Kidney (tissue), 14 donors: ENCODE measurements around the gene GRK4. TPM values are rescaled to one million over a fixed set of nuclear protein-coding genes. Genes with fewer than 3 reads are reported as not detected.

Experiments
- DNase-seq, 5 donors: peaks; one replicate each; pipeline ENCODE4 v3.0.0-alpha.2; 2013 to 2020
- FAIRE-seq: peaks from 2 replicates; lab custom pipeline; 2012; peaks lifted over from hg19 to GRCh38; lab: Jason Lieb, UNC
- H3K27ac ChIP-seq, 2 donors: one replicate each; pipeline ENCODE4 v1.7.0; 2013; ENCODE audit warnings: low read depth in 2 of 2, low read length in 2 of 2, inconsistent platforms in 1 of 2
- H3K27me3 ChIP-seq: one replicate; pipeline ENCODE4 v1.7.1; 2013; ENCODE audit warnings: low read length, inconsistent platforms; ENCODE audit not compliant: control insufficient read depth, insufficient read depth
- H3K36me3 ChIP-seq, 3 donors: one replicate each; pipeline versions ENCODE4 v1.7.0 to v1.7.1; 2013; ENCODE audit warnings: low read length in 3 of 3, control low read depth in 1 of 3, inconsistent platforms in 1 of 3; ENCODE audit not compliant: insufficient read depth in 3 of 3, control insufficient read depth in 2 of 3
- H3K4me1 ChIP-seq, 3 donors: one replicate each; pipeline versions ENCODE4 v1.7.0 to v1.7.1; 2013; ENCODE audit warnings: low read length in 3 of 3, inconsistent platforms in 1 of 3, low read depth in 1 of 3; ENCODE audit not compliant: control insufficient read depth in 2 of 3, insufficient read depth in 2 of 3
- H3K4me3 ChIP-seq, 3 donors: one replicate each; pipeline versions ENCODE4 v1.7.0 to v1.8.1; 2013; ENCODE audit warnings: low read length in 3 of 3, control low read depth in 1 of 3, inconsistent platforms in 1 of 3
- H3K9ac ChIP-seq, 3 donors: one replicate each; pipeline versions ENCODE4 v1.7.0 to v1.7.1; 2013; ENCODE audit warnings: low read length in 3 of 3, control low read depth in 1 of 3, inconsistent platforms in 1 of 3
- H3K9me3 ChIP-seq, 3 donors: one replicate each; pipeline versions ENCODE4 v1.7.0 to v1.7.1; 2013; ENCODE audit warnings: low read length in 3 of 3, control low read depth in 1 of 3, inconsistent platforms in 1 of 3; ENCODE audit not compliant: control insufficient read depth in 2 of 3, insufficient read depth in 1 of 3
- intact Hi-C: fragments of 100-400 bp; cut with DNase I; formaldehyde crosslinking; loops from one replicate; pipeline ENCODE4 v1.11.1; 2022
- polyA plus RNA-seq: library from polyadenylated mRNA; stranded (reverse); fragments of 350-450 nt; fragmentation: Illumina TruSeq; extraction: RNeasy Lipid Tissue Mini Kit (QIAGEN cat#74804); gene quantifications from one replicate; pipeline ENCODE4 v1.2.3, GENCODE V29; 2014; ENCODE audit warnings: low read depth, low replicate concordance; ENCODE audit not compliant: insufficient read depth
- total RNA-seq: library from RNA; stranded (reverse); fragmentation: NEBNext Ultra II Directional; extraction: Animal tissue kit (Norgen Biotek cat#: 25700); gene quantifications from one replicate; pipeline ENCODE4 v1.2.1, GENCODE V29; 2021
- TF ChIP-seq, protein P1 (sequence below): IDR thresholded peaks from 3 replicates; pipeline ENCODE4 v1.5.1; 2012; ENCODE audit warnings: mild to moderate bottlenecking, moderate library complexity, borderline replicate concordance; ENCODE audit not compliant: insufficient read depth; ENCODE audit errors: extremely low read depth
- donor health status: control.
- donor health status: control.
- donor health status: control.
- donor health status: control.
- donor health status: control.
- donor health status: DM: yes; HTN: yes; CAD: no.
- donor health status: Normal renal cell carcinoma (clear cell type).

GRK4 gene
- total and polyA plus RNA-seq, 2 donors from 2014 or later: 4.3 TPM

GRCh38 chr4:3035249-3035648, 71.9 kb downstream of the GRK4 start:
- H3K27me3 ChIP-seq: no peaks in the 10 kb centered on the region
- no peaks in the 10 kb centered on the region for H3K36me3 ChIP-seq
- H3K4me3 ChIP-seq: no peak overlapping the region
- no peaks in the 10 kb centered on the region for H3K9me3 ChIP-seq
- no peak for DNase-seq
- no peak for FAIRE-seq
- TF ChIP-seq, protein P1, sequence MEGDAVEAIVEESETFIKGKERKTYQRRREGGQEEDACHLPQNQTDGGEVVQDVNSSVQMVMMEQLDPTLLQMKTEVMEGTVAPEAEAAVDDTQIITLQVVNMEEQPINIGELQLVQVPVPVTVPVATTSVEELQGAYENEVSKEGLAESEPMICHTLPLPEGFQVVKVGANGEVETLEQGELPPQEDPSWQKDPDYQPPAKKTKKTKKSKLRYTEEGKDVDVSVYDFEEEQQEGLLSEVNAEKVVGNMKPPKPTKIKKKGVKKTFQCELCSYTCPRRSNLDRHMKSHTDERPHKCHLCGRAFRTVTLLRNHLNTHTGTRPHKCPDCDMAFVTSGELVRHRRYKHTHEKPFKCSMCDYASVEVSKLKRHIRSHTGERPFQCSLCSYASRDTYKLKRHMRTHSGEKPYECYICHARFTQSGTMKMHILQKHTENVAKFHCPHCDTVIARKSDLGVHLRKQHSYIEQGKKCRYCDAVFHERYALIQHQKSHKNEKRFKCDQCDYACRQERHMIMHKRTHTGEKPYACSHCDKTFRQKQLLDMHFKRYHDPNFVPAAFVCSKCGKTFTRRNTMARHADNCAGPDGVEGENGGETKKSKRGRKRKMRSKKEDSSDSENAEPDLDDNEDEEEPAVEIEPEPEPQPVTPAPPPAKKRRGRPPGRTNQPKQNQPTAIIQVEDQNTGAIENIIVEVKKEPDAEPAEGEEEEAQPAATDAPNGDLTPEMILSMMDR: no peak
- no peak overlapping the region for H3K27ac ChIP-seq
- intact Hi-C loops: no loop called here
- H3K4me1 ChIP-seq: peaks cover 0 to 2% (median 0%) of the 10 kb centered on the region in 3 donors
- no peak overlapping the region for H3K9ac ChIP-seq

DNA sequence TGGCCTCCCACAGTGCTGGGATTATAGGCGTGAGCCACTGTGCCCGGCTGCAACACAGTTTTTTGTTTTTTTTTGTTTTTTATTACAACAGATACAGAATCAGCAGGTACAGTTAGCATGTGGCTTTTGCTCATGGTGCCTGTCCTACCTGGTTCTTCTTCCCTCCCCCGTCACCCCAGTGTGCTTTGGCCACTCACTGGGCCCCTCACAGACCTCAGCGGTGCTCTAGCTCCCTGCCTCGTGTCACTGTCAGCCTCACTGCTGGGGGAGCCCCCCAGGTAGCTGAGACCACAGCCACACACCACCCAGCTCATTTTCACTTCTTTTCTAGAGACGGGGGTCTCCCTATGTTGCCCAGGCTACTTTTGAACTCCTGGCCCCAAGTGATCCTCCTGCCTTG, 72.3 kb downstream of the GRK4 start:
- Histone ChIP-seq H3K9ac (no peak overlapping the region), H3K27ac (no peak overlapping the region), H3K4me1 (peaks cover 0 to 2% (median 0%) of the 10 kb centered on the region in 3 donors), H3K27me3 (no peaks in the 10 kb centered on the region), H3K4me3 (no peak overlapping the region), H3K9me3 (no peaks in the 10 kb centered on the region), H3K36me3 (no peaks in the 10 kb centered on the region)
- TF ChIP-seq, protein P1: no peak
- FAIRE-seq: no peak
- no peak for DNase-seq
- intact Hi-C loops: no loop called here

GRCh38 chr4:3036131-3036952, 73.0 kb downstream of the GRK4 start:
- Histone ChIP-seq H3K4me3 (no peak overlapping the region), H3K36me3 (no peaks in the 10 kb centered on the region), H3K27ac (no peak overlapping the region), H3K9me3 (no peaks in the 10 kb centered on the region), H3K27me3 (no peaks in the 10 kb centered on the region), H3K4me1 (peaks cover 0 to 4% (median 0%) of the 10 kb centered on the region in 3 donors), H3K9ac (no peak overlapping the region)
- FAIRE-seq: no peak
- TF ChIP-seq, protein P1: no peak
- DNase-seq: no peak
- intact Hi-C loops: no loop called here
